GF-D8 (cell line): ENCODE measurements around the gene MLLT1.
A peak's percentile ranks its signal among the peaks of the same experiment; 100 is the strongest.
"Not testable (repeated sequence)": the region's sequence is repeated elsewhere in the genome, so short reads cannot be mapped to it uniquely, and the experiment has no call there.

Experiments used
- DNase-seq: peaks from one replicate; lab custom pipeline; 2025; lab: John Stamatoyannopoulos, UW

The MLLT1 gene, protein sequence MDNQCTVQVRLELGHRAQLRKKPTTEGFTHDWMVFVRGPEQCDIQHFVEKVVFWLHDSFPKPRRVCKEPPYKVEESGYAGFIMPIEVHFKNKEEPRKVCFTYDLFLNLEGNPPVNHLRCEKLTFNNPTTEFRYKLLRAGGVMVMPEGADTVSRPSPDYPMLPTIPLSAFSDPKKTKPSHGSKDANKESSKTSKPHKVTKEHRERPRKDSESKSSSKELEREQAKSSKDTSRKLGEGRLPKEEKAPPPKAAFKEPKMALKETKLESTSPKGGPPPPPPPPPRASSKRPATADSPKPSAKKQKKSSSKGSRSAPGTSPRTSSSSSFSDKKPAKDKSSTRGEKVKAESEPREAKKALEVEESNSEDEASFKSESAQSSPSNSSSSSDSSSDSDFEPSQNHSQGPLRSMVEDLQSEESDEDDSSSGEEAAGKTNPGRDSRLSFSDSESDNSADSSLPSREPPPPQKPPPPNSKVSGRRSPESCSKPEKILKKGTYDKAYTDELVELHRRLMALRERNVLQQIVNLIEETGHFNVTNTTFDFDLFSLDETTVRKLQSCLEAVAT

DNA sequence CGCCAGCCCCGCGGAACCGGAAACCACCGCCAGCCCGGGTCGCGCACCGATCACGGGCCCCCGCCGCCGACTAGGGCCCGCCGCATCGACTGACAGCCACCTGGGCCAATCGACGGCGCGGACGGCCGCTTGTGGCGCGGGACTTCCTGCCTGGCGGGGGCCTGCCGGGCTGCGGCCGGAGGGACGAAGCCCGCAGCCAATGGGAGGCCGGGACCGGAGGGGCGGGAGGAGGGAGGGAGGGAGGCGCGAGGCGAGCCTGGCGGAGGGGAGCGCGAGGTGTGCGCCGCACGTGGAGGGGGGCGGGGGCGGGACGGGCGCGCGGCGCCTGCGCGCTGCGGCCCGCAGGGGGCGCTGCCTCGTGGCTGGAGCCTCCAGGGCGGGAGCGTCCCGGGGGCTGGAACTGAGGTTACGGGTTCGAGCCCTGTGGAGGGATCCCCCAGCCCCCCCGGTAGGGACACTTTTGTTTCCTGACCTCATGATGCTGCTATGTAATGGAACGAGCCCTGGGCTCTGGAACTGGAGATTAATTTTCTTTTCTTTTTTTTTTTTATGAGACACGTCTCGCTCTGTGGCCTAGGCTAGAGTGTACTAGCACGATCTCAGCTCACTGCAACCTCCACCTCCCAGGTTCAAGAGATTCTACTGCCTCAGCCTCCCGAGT lies at the start of gene MLLT1:
Gene MLLT1, minus strand, starts transcription at position 45 of the 661 bp plus-strand sequence. CDS start 191 bp downstream, outside the sequence.
- peak; percentile 81 for DNase-seq

DNA sequence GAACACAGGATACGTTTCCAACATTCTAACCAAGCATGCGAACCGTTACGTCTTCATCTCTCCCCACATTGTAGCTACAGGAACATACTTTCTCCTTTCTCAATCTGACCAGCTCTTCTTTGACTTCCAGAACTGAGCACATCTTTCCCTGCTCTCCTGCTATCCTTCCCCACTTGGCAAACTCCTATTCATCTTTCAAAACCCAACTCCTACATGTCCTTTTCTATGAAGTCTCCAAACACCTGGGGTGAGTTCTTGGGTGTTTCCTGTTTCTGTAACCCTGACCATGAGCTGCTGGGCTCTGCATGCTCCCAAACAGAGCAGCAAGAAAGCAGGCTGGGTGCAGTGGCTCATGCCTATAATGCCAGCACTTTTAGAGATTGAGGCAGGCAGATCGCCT lies 47.0 kb upstream of the MLLT1 start:
- DNase-seq = no peak

DNA sequence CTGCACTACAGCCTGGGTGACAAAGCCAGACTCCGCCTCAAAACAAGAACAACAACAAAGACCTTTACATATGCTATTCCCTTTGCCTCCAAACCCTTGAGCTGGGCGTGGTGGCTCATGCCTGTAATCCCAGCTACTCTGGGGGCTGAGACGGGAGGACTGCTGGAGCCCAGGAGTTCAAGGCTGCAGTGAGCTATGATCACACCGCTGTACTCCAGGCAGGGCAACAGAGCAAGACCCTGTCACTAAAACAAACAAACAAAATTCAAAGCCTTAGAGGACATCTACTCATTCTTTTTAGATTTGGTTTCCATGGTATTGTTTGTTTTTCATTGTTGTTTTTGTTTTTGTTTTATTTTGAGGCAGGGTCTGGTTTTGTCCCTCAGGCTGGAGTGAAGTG lies 45.8 kb upstream of the MLLT1 start:
- no peak for DNase-seq

DNA sequence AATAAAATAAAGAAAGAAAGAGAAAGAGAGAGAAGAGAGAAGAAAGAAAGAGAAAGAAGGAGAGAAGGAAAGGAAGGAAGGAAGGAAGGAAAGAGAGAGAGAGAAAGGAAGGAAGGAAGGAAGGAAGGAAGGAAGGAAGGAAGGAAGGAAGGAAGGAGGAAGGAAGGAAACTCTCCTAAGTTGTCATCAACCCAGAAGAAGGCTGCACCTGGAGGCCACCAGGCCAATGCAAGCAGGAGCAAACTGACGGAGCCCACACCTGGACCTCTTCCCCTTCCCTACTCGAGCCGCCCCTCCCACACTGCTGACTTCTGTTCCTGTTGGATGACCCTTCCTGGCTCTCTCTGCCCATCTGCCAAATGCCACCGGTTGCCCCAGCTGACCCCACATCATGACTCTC lies 45.0 kb upstream of the MLLT1 start:
- no peak for DNase-seq

DNA sequence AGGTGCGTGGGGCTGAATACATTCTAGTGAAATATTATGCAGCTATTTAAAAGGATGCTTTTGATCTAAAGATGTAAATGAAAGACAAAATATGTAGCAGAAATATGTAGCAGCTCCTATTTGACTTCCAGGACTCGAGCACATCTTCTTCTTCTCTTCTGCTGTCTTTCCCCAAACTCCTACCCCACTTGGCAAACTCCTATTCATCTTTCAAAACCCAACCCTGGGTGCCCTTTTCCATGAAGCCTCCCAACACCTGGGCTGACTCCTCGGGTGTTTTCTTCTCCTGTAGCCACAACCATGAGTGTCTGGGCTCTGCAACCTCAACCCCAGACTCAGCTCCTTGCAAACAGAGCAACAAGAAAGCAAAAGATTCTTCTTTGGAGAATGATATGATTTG lies 42.5 kb upstream of the MLLT1 start:
- no peak for DNase-seq

DNA sequence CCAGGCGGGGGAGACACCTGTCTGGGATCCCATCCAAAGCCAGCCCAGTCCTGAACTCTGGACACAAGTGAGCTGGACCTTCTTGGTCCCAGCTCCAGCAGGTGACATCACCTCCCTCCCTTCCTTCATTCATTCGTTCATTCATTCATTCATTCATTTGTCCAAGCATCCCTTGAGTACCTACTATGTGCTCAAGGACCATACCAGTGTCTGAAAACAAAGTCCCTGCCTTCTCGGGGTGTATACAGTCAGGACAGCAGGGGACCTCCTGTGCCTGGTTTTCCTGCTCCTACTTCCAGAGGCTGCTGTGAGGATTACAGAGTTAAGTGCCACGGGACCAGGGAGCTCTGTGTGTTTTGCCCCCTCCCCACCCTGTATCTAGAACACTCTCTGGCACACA lies 39.6 kb upstream of the MLLT1 start:
- no peak for DNase-seq

DNA sequence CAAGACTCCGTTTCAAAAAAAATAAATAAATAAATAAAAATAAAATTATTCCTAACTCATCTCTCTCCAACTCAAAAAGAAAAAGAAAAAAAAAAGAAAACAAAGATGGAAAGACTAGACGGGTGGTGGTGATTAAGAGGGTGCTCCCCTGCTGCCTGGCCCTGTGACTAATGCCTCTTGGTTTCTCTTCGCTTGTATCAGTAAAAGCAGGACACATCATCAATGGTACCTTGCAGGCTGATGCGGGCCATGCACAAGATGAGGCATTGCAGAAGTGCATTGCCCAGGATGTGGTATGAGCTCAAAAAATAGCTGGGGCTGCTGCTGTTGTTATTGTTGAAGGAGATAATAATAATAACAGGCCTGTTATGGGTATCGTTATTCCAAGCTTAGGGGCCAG lies 39.0 kb upstream of the MLLT1 start:
- no peak for DNase-seq

DNA sequence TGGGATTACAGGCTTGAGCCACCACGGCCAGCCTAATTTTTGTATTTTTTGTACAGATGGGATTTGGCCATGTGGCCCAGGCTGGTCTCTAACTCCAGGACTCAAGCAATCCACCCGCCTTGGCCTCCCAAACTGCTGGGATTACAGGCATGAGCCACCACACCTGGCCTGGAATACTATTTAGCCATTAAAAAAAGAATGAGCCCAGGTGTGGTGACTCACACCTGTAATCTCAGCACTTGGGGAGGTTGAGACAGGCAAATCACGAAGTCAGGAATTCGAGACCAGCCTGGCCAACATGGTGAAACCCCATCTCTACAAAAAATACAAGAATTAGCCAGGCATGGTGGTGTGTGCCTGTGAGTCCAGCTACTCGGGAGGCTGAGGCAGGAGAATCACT lies 35.9 kb upstream of the MLLT1 start:
- not testable (repeated sequence) for DNase-seq

DNA sequence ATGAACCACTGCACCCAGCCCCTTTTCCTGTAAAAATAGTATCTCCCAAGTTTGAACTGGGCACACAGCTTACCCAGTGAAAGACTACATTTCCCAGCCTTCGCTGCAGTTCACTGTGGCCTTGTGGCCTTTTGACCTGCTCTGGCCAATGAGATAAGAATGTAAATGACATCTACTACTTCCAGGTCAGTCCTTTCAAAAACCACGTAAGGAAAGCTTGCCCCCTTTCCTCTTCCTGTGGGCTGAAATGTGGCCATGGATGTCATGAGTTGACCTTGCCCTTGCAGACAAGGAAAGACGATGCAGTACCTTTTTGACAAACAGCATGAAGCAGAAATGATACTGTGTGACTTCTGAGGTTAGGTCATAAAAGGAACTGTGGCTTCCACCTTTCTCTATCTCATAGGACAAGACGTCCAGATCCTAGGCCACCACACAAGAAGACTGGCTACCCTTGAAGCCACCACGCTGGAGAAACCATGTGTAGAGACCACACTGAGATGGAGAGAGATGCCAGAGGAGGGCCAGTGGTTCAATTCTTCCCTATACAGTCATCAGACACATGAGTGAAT lies 33.7 kb upstream of the MLLT1 start:
- DNase-seq = no peak

DNA sequence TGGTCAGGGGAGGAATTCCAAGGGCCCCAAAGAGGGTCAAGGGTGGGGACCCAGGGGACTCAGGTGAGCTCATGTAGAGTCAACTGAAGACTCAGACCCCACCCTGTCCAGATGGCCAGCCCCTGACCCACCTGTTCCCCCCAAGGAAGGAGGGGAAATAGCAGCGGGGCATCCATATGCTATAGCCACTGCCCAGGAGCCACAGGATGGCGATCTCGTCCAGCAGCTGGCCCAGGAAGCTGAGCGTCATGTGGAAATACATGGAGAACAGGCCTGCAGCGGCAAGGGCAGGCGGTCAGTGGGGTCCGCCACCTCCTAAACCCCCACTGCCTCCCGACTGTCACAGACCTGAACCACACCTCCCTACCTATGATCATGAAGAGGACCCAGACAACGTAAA lies 32.2 kb upstream of the MLLT1 start:
- no peak for DNase-seq

DNA sequence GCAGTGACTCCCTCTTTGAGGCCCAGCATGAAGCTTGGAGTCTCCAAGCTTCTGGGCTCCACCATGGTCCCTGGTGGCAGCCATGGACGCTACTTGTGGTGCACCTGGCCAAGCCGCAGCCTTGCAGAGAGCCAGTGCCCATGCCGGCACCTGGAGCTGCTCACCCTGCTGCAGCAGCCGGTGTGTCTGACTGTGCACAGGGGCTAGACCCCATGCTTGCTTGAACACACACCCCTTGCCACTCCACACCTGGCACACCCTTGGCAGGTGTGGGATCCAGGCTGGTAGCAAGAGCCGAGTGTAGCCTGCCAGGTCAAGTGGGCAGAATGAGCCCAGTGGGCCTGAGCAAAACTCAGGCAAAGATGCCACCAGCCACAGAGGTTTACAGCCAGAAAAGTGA lies 18.6 kb upstream of the MLLT1 start:
- DNase-seq = no peak

DNA sequence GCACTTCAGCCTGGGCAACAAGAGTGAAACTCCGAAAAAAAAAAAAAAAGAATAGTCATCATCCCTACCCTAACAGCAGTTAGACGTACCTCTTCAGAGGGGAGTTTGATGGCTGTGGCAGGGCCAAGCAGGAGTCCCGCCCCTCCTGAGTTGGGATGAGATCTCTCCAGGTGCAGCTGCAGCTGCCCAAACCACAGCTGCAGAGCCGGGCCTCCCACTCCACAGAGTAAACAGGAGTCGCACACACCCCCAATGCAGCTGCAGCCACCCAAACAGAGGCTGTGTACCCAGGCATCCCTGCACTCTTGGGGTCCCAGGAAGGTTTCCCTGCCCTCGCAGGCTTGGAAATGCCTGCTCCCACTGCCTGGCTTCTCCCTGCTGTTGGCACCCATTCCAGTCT lies 17.4 kb upstream of the MLLT1 start:
- no peak for DNase-seq

DNA sequence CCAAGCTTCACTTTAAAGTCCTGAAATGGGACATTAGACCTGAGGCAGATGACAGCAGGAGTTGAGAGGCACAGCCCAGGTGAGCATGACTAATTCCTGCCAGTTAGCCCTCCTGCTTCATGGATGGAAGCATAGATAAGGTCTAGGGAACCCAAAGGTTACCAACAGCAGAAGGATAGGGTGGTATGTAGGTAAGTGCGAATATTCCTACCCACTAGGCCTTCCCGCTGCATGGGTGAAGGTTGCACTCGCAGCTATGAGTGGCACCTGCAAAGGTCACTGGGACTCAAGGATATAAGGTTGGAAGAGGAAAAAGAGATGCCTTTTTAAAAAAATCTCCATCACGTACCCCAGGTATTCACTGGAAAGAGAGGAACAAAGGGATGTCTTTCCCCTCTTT lies 12.2 kb upstream of the MLLT1 start:
- DNase-seq = no peak

DNA sequence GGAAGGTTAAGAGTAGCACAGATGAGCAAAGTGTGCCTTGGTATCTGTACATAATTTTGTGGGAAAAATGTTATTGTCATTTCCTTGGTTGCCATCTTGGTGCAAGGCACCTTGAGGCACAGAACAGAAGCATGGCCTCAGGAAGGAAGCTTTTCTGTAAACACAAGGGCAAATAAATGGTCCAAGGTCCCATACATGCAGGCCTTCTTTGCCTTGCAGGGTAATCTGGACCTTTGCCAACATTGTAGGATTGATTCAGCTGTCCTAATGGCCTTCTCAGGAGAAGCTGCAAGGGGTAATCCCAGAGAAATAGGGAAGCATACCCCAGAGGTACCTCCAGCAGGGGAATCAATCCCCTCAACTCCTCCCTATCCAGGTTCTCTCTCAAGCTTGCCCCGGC lies 9.0 kb upstream of the MLLT1 start:
- no peak for DNase-seq

DNA sequence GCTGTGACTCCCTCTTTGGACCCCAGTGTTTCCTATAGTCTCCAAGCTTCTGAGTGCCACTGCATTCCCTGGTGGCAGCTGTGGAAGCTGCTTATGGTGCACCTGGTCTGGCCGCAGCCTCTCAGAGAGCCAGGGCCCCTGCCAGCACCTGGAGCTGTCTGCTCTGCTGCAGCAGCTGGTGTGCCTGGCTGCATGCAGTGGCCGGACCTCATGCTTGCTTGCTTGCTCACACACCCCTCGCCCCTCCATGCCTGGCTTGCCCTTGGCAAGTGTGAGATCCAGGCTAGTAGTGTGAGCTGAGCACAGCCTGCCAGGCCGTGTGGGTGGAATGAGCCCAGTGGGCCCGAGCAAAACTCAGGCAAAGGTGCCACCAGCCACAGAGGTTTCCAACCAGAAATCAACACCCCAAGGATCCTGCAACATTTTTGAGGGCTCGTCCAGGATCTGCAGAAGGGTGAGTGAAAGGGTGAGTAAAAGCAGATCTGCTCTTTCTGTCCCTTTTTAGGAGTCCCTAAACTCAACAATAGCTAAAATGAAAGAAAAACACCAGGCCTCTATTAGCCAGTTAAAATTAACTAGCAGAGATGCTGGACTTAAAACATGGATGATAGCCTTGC lies 7.6 kb upstream of the MLLT1 start:
- DNase-seq = no peak

DNA sequence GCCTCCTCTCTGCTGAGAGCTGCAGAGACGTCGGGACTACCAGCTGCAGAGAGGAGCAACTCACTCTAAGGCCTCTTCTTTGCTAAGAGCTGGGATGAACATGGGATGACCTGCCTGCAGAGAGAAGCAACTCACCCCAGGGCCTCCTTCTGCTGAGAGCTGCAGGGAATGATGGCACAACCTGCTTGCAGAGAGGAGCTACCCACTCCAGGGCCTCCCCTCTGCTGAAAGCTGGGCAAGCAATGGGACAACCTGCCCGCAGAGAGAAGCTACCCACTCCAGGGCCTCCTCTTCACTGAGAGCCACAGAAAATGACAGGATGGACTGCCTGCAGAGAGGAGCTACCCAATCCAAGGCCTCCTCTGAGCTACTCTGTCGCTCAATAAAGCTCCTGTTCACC lies 6.9 kb upstream of the MLLT1 start:
- DNase-seq = no peak

DNA sequence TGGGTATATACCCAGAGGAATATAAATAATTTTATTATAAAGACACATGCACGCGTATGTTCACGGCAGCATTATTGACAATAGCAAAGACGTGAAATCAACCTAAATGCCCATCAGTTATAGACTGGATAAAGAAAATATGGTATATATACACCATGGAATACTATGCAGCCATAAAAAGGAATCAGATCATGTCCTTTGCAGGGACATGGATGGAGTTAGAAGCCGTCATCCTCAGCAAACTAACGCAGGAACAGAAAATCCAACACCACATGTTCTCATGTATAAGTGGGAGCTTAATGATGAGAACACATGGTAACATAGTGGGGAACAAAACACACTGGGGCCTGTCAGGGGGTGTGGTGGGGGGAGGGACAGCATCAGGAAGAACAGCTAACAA lies 2.6 kb upstream of the MLLT1 start:
- DNase-seq = not testable (repeated sequence)

DNA sequence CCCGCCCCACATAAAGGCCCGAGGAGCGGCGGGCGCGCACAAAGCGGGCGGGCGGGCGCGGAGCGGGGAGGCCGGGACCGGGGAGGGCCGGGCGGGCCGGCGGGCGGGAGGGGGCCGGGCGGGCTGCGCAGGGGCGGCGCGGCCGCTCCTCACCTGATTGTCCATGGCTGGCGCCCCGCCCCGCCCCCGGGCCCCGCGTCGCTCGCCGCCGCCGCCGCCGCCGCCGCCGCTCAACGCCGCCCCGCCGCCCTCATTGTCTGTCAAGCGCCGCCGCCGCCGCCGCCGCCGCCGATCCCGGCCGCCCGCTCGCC lies 200 bp downstream of the MLLT1 start:
- DNase-seq = no peak

DNA sequence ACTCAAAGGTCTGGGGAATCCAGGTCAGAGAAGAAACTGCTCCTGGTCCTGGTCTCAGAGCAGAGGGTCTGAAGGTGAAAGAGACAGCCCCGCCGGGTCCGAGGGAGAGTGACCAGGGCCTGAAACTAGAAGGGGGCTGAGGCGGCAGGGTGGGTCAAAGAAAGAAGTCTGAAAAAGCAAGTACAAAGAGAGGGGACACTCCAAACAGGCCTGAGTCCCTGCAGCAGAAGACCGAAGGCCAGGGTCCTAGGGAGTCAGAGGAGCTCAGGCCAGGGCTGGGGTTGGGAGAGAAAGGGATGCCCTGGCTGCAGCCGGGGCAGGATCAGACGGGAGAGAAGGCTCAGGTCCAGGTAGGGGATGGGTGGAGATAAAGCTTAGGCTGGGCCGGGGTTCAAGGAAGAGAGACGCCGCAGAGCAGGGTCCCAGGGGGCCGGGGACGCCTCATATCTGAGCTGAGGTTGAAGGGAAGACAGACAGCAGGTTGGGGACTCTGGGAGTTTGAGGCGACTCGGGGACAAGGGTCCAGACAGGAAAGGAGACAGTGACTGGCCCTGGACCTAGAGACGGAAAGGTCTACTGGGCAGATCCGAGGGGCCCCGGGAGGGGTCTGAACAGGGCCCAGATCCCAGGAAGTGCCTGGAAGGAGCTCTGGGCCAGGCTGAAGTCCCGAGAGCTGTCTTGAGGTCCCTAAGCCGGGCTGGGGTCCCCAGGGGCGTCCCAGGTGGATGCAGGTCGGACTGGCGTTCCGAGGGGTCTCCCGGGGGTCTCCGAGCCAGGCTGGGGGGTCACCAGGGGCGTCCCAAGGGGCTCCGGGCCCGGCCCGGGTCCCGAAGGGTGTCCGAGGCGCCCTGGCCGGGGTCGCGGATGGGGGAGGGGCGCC lies 795 bp downstream of the MLLT1 start:
- no peak for DNase-seq

DNA sequence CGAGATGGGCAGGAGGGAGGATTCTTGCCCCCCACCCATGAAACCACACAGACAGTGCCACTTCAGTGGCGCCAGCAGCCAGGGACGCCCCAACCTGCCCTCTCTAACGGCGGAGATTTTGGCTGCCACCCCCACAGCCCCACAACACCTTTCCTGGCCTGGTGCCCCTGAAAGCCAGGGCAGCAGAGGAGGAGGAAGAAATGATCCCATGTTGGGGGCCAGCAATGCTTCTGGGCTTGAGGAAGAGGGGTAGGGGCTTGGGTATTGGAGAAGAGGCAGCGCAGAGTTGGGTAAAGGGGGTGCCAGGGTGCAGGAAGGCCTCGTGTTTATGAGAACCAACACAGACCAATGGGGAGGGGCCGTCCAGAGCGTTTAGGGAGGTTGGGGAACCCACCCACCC lies 1.7 kb downstream of the MLLT1 start:
- no peak for DNase-seq

DNA sequence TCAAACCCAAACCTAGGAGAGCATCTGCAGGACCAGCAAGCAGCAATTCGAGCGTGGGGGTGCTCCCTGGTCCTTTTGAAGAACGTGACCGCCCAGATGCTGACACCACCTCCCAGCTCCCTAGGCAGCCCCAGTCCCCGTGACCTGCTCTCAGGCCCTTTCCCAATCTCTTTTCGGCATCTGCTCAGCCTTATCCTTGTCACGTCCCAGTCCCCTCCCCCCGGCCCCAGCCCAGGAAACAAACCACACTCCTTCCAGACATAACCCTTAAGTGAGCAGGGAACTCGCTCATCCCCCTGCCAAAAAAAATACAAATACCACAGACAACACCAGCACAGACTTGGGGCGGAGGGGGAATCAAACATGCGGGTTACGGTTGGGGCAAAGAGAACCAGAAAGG lies 3.3 kb downstream of the MLLT1 start:
- DNase-seq = no peak
